ENCODE measurements around the gene POU6F2.

GRCh38 chr7:39504963-39505362 is 527.3 kb downstream of the POU6F2 start:
- TF ChIP-seq POLR2A (IDR thresholded peaks at IDR 0.05): no peak
- TF ChIP-seq, protein P1, sequence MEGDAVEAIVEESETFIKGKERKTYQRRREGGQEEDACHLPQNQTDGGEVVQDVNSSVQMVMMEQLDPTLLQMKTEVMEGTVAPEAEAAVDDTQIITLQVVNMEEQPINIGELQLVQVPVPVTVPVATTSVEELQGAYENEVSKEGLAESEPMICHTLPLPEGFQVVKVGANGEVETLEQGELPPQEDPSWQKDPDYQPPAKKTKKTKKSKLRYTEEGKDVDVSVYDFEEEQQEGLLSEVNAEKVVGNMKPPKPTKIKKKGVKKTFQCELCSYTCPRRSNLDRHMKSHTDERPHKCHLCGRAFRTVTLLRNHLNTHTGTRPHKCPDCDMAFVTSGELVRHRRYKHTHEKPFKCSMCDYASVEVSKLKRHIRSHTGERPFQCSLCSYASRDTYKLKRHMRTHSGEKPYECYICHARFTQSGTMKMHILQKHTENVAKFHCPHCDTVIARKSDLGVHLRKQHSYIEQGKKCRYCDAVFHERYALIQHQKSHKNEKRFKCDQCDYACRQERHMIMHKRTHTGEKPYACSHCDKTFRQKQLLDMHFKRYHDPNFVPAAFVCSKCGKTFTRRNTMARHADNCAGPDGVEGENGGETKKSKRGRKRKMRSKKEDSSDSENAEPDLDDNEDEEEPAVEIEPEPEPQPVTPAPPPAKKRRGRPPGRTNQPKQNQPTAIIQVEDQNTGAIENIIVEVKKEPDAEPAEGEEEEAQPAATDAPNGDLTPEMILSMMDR (IDR thresholded peaks at IDR 0.05): no peak
